GM10266 (cell line): ENCODE measurements around the gene ARL17B.
A peak's percentile ranks its signal among the peaks of the same experiment; 100 is the strongest.
"Not testable (repeated sequence)": the region's sequence is repeated elsewhere in the genome, so short reads cannot be mapped to it uniquely, and the experiment has no call there.

ENCODE experiments used
- DNase-seq: peaks from one replicate; pipeline ENCODE4 v3.0.0; 2012; ENCODE audit errors: extremely low spot score
- TF ChIP-seq, protein P1 (sequence below): IDR thresholded peaks from 2 replicates; pipeline ENCODE4 v1.5.1; 2012; ENCODE audit warnings: mild to moderate bottlenecking, low read depth; ENCODE audit not compliant: control insufficient read depth, insufficient read depth; ENCODE audit errors: missing control alignments

Gene ARL17B

DNA sequence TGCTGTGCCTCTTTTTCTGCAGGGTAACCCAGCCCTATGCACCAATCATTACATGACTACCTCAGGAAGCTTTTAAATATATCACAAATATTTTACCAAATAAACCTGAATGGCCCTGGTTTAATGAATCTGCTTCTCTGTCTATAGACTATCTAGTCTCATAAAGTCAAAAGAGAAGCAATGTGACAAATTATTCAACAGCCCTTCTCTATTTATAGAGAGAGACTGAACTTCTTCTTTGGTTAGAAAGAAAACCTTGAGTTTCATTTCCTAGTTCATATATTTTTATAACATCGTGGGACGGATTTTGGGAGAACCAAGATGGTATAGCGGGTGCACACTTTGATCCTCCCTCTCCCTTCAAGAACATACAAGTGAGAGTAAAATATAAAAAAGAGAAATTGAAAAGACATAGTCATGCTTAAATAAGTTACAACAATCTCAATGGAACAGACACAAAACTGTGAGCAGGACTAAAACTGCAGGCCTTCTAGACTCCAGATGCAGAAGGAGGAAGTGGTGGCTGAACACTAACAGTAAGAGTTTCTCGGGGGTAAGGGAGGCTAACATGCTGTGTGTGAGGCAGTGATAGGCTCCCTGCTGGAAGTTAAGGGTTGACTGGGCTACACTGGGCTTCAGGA lies 70.5 kb downstream of the ARL17B start:
- DNase-seq, result peak; percentile 75

DNA sequence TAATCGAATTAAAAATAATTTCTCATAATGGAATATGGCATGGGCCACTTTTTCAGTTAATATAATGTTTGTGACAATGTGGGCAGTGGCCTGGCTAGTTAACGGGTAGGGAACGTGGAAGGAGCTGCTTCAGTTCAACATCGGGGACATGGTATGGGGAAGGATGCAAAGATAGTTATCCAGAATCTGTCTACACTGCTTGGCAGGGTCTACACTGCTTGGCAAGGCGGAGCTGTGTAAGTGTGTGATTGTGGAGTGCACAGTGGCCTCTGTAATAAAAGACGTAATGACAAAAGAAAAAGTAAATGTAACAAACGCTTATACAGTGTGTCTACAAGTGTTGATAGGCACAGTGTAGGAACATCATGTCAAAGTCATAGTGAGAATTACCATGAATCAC lies 74.0 kb downstream of the ARL17B start:
- DNase-seq, result not testable (repeated sequence)

DNA sequence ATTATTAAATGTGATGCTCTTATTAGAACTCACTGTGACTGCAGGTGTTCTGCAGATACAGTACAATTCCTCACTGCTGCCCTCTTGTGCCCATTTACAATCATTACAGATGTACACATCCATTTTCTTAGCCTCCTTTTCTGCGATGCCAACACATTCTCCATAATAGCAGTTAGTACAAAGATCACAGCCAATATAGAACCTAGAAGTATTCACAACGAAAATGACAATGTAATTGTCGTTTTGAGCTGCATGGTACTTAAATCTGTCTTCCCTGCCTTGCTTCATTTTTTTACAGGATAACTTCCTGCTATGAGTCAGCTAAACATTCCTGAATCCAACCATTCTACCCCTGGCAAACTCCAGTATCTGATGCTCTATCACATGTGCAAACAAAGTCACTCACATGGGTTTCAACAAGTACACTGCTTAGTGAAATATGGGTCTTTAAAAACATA lies 74.8 kb downstream of the ARL17B start:
- DNase-seq, result peak; percentile 62

DNA sequence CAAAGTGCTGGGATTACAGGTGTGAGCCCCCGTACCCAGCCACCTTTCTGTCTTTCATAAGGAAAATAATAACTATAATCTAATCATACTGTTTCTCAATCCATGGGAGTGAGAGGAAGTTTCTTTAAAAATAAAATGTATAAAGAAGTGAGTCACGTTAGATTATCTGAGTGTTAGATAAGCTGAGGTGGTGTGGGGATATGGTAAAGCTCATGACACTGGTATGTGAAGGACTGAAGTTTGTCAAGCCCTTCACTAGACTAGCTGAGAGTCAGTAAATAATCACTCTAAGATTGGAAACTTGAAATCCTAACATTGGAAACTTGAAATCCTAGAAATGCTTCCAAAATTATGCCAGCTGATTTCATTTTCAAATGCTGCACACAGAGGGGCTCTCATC lies 76.1 kb downstream of the ARL17B start:
- not testable (repeated sequence) for DNase-seq

More for the DNA sequence above, 74.8 kb downstream of the ARL17B start:
- TF ChIP-seq, protein P1, sequence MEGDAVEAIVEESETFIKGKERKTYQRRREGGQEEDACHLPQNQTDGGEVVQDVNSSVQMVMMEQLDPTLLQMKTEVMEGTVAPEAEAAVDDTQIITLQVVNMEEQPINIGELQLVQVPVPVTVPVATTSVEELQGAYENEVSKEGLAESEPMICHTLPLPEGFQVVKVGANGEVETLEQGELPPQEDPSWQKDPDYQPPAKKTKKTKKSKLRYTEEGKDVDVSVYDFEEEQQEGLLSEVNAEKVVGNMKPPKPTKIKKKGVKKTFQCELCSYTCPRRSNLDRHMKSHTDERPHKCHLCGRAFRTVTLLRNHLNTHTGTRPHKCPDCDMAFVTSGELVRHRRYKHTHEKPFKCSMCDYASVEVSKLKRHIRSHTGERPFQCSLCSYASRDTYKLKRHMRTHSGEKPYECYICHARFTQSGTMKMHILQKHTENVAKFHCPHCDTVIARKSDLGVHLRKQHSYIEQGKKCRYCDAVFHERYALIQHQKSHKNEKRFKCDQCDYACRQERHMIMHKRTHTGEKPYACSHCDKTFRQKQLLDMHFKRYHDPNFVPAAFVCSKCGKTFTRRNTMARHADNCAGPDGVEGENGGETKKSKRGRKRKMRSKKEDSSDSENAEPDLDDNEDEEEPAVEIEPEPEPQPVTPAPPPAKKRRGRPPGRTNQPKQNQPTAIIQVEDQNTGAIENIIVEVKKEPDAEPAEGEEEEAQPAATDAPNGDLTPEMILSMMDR, result peak; percentile 89

DNA sequence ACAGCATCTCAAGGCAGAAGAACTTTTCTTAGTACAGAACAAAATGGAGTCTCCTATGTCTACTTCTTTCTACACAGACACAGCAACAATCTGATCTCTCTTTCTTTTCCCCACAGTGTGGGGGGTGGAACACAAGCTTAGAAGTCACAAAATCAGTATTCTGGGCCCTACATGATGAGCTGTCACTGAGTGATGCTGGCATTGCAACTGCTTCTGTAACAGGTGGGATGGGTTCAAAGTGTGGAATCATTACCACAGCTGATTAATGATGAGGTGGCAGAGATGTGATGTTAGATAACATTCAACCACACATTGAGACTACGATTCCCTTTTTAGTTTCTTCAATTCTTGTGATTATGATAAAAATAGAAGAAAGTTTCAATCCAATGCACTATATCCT lies 77.1 kb downstream of the ARL17B start:
- not testable (repeated sequence) for DNase-seq

DNA sequence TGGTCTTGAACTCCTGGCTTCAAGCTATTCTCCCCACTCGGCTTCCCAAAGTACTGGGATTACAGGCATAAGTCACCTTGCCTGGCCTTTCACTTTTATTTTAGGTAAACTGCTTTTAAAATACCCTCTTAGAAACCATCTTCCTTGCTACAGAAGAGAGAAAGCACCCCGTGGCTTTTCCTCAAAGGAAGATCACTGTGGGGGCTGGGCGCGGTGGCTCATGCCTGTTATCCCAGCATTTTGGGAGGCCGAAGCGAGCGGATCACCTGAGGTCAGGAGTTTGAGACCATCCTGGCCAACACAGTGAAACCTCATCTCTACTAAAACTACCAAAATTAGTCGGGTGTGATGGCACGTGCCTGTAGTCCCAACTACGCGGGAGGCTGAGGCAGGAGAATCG lies 78.9 kb downstream of the ARL17B start:
- DNase-seq, result not testable (repeated sequence)

DNA sequence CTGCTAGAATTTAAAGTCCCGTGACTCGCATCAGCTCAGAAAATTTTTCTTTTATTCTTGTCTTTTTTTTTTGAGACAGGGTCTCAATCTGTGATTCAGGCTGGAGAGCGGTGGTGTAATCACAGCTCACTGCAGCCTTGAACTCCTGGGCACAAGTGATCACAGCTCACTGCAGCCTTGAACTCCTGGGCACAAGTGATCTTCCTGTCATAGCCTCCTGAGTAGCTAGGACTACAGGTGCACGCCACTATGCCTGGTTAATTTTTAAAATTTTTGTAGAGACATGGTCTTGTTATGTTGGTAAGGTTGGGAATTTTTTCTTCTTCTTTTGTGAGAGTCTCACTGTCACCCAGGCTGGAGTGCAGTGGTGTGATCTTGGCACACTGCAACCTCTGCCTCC lies 80.2 kb downstream of the ARL17B start:
- DNase-seq, result not testable (repeated sequence)

DNA sequence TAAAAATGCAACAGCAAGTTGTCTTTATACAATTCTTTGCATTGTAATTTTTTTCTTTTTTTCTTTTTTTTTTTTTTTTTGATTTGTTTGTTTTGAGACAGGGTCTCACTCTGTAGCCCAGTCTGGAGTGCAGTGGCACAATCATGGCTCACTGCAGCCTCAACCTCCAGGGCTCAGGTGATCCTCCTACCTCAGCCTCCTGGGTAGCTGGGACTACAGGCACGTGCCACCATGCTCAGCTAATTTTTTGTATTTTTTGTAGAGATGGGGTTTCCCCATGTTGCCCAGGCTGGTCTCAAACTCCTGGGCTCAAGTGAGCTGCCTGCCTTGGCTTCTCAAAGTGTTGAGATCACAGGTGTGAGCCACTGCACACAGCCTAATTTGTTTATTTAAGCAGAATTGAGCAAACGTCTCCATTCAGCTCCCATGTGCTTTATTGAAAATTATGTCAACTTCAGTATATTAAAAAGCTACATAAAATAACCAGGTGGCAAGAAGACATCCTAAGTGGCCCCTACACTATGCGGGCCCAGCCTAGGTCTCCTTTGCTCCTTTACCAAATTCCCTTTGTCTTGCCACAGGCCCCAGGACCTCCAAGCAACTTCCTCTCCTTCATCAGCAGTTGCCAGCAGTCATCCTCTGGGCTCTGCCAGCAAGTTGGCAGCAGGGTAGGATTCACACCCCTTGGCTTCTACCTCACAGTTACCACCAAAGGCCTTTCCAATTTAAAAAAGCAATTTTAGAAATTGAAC lies 84.7 kb downstream of the ARL17B start:
- DNase-seq, result not testable (repeated sequence)

DNA sequence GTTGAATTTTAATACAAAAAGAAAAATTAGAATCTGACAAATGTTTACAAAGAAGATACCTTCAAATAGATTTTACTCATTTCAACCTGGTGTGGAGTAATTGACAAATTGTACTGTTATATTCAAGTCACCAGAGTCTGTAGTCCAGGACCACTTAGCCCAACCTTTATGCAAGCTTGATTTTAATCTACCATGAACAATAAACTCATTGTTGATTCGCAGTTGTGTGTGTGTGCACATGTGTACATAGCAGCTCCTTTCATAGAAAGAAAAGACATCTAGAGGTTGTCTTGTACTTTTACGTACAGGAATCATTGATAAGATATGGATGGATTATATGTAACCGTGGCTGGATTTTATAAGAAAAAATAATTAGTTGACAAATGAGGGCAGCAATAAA lies 87.3 kb downstream of the ARL17B start:
- no peak for DNase-seq
- TF ChIP-seq, protein P1, result no peak

DNA sequence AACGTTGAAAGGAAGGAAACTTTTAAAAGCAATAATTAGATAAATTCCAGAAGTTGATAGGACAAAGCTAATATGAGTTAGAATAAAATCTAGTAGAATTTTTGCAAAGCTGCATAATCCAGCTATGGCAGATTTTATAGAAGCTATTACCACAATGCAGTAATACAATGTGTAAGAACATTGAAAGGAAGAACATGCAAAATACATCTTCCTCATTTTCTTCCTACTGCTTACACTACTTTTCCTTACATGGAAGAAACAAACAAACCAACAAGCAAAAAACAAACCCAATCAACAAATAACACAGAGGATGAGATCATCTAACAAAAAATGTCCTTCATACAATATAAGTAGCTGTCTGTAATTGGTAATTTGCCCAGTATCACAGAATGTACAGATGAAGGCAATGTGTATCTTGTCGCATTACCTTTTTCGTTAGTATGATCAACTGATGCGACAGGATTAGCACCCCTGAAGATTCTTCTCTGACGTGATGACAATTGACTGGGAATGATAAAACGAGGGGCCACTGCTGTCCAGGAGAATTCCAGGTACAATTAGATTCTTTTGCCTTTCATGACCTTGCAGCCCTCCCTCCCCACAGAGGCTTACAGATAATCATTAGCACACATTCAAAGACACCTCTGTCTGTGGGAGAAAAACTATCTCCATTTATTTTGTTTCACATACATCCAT lies 87.9 kb downstream of the ARL17B start:
- no peak for DNase-seq
- TF ChIP-seq, protein P1, result no peak

DNA sequence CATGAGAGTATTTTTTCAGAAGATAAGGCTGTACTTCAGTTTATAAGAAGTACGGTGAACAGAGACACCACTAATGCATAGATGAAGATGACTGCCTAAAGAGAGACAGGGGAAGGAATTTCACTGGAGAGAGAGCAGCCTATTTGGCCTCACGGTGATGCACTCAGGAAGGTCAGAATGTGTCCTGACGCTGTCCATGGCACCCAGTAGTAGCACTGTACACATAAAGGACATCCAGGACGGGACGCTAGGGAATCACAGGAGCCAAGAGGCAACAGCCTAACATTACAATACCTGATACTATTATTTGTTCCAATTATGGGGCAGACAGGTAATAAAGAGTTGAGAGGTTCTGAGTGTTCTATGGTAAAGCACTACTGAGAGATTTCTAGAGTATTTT lies 91.5 kb downstream of the ARL17B start:
- DNase-seq, result no peak
- TF ChIP-seq, protein P1, result no peak
